ENCODE measurements around the gene RBM19.
"Not testable (repeated sequence)": the region's sequence is repeated elsewhere in the genome, so short reads cannot be mapped to it uniquely, and the experiment has no call there.

RBM19 gene

GRCh38 chr12:113901319-113901718 lies 64.8 kb downstream of the RBM19 start:
- DNase-seq (ENCODE audit: low read depth): not testable (repeated sequence)

DNA sequence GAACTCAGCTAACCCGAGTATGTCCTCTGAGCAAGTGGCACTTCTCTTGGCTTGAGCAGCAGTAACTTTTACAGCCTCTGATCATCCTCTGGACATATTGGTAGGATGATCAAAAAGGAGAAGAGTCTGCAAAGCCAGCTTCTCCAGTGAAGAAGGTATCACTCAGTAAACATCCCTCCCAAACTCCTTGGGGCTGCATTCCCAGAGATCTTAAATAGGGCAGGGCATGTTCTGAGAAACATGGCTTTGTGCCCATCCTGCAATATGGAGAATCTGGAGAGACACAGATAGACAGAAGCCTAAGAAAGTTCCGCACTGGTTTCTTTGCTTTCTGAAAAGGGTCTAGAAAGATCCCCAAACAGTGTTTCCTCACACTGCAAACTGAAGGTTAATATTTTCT lies 65.4 kb downstream of the RBM19 start:
- DNase-seq (ENCODE audit: low read depth): no peak

DNA sequence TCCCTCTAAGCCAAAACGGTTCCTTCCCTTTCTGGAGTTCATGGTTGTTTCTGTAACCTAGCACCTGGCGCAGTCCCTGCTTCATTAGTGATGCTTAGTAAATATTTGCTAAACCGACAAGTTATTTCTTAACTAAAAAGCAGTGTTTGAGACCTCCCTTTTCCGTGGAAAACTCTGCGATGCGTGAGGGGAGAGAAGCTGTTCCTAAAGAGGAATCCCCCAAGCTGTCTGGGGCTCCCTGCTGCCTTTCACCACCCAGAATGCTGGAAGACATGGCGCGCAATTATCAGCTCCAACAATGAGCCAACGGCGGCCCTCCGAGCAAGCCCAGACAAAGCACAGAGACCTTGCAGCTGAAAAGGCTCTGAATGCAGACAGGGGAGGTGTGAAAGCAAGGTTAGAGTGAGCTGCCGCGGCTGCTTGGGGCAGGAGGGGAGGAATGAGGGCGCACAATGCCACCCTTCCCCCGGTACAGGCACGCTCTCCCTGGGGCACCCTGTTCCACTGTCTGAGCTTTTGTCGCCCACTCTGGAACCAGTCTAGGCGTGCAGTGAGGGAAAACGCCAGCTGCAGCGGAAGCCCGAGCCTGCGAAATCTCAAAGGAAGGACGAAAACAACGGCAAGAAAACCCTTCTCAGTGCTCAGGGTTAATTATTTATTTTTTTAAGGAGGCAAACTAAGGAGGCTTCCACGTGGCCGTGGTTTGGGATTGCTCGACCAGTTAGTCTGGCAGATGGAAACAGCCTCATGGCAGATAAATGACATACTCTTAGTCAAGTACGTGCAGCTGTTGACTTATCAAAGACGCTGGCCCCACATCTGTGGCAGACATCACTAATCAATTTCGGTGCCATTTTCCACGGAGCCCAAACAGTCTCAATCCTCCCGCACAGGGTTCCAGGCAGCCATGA lies 66.3 kb downstream of the RBM19 start:
- DNase-seq (ENCODE audit: low read depth): no peak

DNA sequence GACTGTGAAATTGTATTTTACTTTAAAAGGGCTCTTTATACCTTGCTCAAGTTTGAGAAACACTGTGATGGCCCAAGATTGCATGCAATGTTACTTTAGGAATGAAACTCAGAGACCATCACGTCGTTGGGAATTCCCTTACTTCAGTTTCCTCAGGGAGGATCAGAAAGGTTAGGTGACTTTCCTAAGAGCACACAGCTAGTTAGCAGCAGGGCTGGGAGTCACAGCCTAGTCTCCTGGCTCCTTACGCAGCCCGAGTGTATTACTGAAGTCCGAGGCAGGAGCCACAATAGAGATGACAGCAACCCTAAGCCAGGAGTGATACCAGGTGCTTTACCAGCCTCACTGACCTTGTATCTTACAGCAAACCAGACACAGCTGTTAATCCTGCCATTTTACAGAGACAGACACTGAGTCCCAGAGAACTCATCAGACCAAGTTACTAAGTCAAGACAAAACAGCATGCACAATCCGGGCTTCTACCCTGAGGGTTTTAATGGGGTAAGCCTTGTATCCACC lies 67.0 kb downstream of the RBM19 start:
- DNase-seq (ENCODE audit: low read depth): no peak

- DNase-seq (ENCODE audit: low read depth): no peak
Observed at GRCh38 chr12:113898466-113898865, 67.7 kb downstream of the RBM19 start.

DNA sequence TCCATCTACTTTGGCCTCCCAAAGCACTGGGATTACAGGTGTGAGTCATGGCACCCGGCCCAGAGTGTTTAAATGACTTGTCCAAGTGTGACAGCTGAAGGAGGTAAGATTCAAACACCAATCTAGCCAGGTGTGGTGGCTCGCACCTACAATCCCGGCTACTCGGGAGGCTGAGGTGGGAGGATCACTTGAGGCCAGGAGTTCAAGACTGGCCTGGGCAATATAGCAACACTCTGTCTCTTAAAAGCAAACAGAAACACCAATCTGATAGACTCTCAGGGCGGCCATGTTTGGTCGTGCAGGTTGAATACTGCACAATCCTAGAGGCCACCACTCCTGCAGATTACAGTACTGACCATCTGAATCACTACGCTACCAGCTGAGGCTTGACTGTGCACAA lies 68.7 kb downstream of the RBM19 start:
- DNase-seq (ENCODE audit: low read depth): no peak

GRCh38 chr12:113896841-113897240 lies 69.3 kb downstream of the RBM19 start:
- no peak for DNase-seq (ENCODE audit: low read depth)

GRCh38 chr12:113896194-113896593 lies 69.9 kb downstream of the RBM19 start:
- DNase-seq (ENCODE audit: low read depth): no peak

- DNase-seq (ENCODE audit: low read depth): no peak
Observed at GRCh38 chr12:113895176-113895575, 70.9 kb downstream of the RBM19 start.

DNA sequence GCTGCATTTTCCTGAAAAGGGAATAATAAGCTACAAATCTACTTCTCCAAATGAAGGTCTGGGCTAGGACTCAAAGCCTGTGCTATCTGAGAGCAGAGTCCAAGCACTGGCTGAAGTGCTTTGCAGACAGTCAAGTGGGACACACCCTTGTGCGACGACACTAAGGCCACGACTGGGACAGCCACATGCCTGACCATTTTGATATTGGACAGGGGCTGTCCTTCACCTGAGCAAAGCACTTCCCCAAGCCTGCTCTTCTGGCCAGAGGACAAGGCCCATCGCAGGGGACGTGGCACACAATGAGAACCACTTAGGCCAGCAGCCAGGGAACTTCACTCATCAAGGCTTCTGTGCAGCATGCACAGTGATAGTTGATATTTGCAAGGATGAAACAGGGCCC lies 71.4 kb downstream of the RBM19 start:
- no peak for DNase-seq (ENCODE audit: low read depth)

- no peak for DNase-seq (ENCODE audit: low read depth)
Observed at GRCh38 chr12:113893221-113893620, 72.9 kb downstream of the RBM19 start.

DNA sequence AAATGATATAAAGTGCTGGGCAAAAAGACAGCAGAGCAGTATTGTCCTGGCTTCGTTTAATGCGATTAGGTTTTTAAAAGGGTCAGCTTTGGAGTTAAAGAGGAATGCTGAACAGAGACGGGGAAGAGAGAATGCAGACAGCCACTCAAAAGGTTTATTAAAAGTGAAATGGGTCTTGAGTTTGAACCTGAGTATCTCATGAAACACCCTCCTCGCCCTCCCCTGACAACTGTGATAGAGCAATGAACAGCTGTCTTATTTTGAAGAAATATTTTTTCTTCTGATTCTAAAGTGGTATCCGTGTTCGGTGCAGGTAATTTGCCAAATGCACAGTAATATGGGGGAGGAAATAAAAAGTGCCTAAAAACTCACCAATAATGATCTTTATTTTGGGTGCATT lies 73.6 kb downstream of the RBM19 start:
- no peak for DNase-seq (ENCODE audit: low read depth)

DNA sequence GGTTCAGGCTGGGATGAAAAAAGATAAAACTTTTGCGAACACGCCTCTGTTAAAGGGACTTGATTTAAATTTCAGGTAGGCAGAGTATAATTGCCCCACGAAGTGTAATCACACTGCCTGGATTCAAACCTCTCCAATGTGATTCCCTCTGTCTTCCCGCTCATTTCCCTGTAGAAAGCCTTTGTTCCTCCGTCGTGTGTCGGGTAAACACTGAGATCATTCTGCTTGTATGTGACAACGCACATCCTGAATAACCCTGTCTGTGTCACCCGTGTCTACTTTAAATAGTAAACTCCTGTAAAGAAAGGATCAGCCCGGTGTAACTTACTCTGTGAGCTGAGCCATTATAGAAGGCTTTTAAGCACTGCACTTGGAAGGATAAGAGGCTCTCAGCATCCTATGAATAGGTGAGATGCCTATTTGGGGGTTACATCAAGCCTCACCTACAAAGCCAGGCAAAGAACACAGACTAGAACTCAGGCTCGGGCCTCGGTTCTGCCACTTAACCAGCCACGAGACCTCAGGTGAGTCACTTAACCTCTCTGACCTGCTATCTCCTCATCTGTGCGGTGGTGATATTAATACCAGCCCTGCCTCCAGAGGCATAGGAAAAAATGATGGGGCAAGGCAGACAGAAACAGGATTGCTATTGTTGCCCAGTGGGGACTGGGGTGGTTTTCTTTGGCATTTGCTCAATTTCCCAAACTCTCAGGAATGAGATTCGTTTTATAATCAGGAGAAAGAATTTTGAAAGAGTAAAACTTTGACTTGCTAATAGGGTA lies 74.2 kb downstream of the RBM19 start:
- DNase-seq (ENCODE audit: low read depth): no peak

DNA sequence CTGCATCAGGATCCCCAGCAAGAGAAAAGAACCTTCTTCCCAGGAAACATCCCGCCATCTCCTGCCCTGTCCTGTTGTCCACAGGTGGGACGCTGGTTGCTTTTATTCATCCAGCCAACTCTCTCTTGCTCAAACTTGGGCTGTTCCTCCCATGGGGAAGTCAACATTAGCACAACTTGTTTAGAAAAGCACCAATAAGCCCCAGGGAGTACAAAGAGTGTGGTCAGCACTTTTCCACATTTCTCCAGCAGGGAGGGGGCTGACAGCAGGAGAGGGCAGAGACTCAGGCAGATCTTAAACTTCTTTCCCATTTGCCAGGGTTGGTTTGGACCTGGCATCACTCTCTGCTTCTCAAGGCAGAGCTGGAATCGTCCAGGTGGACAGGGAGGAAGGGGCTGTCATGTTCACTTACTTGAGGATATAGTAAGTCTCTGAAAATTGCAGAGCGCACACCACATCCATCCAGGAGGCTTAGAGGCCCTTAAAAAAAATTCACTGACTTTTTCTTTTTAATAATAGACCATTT lies 74.9 kb downstream of the RBM19 start:
- DNase-seq (ENCODE audit: low read depth): no peak

GRCh38 chr12:113889891-113890581 lies 76.1 kb downstream of the RBM19 start:
- no peak for DNase-seq (ENCODE audit: low read depth)

GRCh38 chr12:113889076-113889475 lies 77.0 kb downstream of the RBM19 start:
- no peak for DNase-seq (ENCODE audit: low read depth)

GRCh38 chr12:113888435-113888834 lies 77.7 kb downstream of the RBM19 start:
- no peak for DNase-seq (ENCODE audit: low read depth)

GRCh38 chr12:113887906-113888305 lies 78.2 kb downstream of the RBM19 start:
- no peak for DNase-seq (ENCODE audit: low read depth)

- no peak for DNase-seq (ENCODE audit: low read depth)
Observed at GRCh38 chr12:113886721-113887120, 79.4 kb downstream of the RBM19 start.

- DNase-seq (ENCODE audit: low read depth): no peak
Observed at GRCh38 chr12:113884392-113884791, 81.7 kb downstream of the RBM19 start.

GRCh38 chr12:113882690-113883089 lies 83.4 kb downstream of the RBM19 start:
- no peak for DNase-seq (ENCODE audit: low read depth)

Measured in stromal cell of bone marrow (primary cell).